ELR (cell line): Measurements from ENCODE around the gene TYW1.
"Not testable (repeated sequence)": the region's sequence is repeated elsewhere in the genome, so short reads cannot be mapped to it uniquely, and the experiment has no call there.

Experiments used
- DNase-seq: peaks from one replicate; pipeline ENCODE4 v3.0.0-alpha.2; 2015; ENCODE audit warnings: low read depth

TYW1 gene

GRCh38 chr7:67134912-67135311 lies 138.3 kb downstream of the TYW1 start:
- DNase-seq, result not testable (repeated sequence)

DNA sequence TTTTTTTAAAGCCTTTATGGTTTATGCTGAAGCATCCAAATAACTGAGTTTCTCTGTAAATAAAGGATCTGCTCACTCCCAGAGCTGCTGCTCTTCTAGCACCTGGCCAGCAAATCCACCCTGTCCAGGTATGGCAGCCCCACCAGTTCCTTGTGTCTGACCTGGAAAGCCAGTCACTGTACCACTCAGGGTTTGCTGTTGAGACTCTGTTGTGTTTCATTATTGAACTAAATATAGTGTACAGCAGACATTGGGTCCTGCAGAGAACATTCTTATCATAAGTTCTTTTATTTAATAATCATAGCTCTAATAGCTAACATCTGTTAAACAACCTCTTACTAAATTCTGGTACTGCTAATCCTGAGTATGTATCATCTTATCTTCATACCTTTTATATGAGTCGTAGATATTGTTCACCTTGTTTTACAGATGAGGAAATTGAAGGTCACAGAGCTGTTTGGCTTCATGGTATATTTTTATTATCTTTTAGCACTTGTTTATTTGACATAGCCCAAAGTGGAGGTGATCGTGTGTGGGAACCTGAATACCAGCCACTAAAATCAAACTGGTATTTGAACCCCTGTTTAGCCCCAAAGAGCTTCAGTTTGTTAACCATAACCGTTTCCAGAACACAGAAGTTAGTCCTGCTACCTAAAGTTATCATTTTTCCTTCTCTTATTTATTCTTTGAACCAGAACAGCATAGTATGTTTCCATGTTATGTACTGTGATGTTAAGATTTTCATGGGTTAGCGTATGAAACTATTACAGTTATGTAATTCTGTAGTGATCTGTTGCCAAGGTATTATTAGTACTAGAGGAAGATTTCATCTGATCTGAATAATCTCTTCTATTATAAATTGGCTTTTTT lies 139.2 kb downstream of the TYW1 start:
- DNase-seq, result peak; percentile 25

DNA sequence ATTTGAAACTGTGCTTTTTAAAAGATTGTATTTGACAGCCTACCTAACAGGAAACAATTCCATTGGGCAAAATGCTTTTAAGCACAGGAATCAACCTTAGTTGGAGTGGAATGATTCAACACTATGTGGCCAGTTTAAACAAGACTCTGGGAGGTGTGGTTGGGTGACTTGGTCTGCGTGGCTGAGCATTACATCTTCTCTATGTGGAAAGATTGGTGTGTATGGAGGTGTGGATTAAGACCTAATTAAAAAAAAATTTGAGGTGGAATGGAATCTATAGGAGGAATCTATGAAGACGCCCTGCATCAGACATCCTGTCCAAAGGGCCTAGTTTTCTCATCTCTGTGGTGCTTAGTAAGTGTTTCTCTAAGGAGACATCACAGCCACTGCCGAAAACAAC lies 140.9 kb downstream of the TYW1 start:
- DNase-seq, result peak; percentile 16

GRCh38 chr7:67139876-67140275 lies 143.2 kb downstream of the TYW1 start:
- not testable (repeated sequence) for DNase-seq

- not testable (repeated sequence) for DNase-seq
Measured at GRCh38 chr7:67141001-67141400, 144.4 kb downstream of the TYW1 start.

- DNase-seq, result not testable (repeated sequence)
Measured at GRCh38 chr7:67143091-67143786, 146.6 kb downstream of the TYW1 start.

DNA sequence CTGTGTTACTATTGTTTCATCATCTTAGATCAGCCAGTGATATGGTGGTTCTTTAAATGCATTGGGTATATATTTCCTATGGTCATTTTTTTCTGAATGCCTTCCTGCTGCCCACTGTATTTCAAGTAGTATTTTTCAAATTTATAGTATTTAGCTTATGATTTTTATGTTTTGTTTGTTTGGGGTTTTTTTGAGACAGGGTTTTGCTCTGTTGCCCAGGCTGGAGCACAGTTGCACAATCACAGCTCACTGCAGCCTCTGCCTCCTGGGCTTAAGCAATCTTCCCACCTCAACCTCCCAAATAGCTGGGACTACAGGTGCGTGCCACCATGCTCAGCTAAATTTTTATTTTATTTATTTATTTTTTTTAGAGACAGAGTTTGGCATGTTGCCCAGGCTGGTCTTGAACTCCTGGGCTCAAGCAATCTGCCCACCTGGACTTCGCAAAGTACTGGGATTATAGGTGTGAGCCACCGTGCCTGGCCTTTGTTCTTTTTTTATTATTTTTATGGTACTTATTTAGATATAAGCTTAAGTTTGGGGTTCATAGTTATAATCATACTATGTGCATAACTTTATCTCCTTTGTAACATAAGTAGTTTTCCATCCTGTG lies 149.1 kb downstream of the TYW1 start:
- not testable (repeated sequence) for DNase-seq

GRCh38 chr7:67149131-67149530 lies 152.5 kb downstream of the TYW1 start:
- not testable (repeated sequence) for DNase-seq

GRCh38 chr7:67154374-67154773 lies 157.7 kb downstream of the TYW1 start:
- DNase-seq, result not testable (repeated sequence)

- DNase-seq, result not testable (repeated sequence)
Measured at GRCh38 chr7:67156064-67156463, 159.4 kb downstream of the TYW1 start.

GRCh38 chr7:67163285-67163684 lies 166.7 kb downstream of the TYW1 start:
- not testable (repeated sequence) for DNase-seq

GRCh38 chr7:67171151-67171550 lies 174.5 kb downstream of the TYW1 start:
- not testable (repeated sequence) for DNase-seq

DNA sequence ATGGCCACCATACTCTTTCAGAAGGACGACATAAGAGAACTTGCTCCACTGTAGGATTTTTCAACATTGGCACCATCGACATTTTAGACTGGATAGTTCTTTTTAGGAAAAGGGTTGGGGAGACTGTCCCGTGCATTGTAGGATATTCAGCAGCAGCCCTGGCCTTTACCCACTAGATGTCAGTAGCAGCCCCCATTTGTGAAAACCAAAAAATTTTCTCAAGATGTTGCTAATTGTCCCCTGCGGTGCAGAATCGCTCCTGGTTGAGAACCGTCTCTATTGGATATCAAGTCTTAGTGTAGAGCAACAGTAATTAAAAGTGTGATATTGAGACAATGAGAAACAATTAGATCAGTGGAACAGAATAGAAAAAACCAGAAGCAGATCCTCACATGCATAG lies 180.1 kb downstream of the TYW1 start:
- peak; percentile 4 for DNase-seq

DNA sequence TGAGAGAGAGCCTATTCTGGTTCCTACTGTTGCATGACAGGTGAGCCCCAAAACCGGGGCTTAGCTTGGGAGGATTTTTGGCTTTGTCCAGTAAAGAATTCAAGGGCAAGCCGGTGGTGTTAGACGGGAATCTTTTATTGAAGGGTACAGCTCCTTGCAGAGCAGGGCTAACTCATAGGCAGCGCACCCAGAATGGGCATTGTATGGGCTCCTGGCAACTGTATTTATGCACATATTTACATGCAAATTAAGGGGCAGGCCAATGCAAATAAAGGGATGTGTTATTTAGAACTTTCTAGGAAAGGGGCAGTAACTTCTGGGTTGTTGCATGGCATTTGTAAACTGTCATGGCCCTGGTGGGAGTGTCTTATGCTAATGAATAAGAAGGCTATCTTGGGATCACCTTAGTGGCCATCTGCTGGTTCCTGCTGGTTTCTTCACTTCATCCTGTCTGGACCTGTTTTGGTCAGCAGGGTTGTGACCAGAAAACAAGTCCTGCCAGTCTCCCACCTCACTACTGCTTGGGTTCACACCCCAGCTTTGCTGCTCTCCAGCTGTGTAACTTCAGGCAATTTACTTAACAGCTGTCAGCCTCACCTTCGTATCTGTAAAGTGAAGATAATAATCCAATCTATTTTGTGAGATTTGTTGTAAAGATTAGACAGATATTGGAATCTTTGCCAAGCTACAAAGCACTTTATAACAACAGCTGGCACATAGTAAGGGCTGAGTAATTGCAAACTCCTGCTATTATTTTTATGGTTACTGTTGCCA lies 182.5 kb downstream of the TYW1 start:
- DNase-seq, result peak; percentile 2

DNA sequence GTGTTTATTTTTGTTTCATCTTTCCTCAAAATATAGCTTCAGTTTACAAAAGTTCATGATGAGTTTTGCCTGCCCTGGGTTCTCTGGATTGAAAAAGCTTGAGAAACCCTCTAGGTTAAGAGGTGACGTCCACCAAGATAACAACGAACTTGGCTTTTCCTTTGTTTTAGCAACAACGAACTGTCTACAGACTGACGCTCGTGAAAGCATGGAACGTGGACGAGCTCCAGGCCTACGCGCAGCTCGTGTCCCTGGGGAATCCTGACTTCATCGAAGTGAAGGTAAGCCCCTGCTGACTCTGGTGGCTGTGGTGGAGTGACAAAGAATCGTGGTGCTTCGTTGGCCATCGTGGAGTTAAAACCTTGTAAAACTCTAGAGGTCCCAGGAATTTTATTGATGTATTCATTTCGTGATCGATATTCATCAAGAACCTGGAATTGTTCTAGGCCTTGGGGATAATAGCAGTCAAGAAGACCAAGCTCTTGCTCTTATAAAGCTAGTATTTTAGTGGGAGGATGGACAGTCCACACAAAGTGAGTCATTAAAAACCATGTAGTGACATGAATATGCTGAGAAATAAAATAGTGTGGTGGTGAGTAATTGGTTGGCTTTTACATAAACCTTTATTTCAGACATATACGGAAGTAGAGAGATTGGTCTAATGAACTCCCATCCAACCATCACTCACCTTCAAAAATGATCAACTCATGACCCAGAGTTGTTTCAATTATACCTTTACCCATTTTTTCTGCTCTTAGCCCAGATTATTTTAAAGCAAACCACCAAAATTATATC lies 186.5 kb downstream of the TYW1 start:
- DNase-seq, result peak; percentile 35

GRCh38 chr7:67184912-67185659 lies 188.5 kb downstream of the TYW1 start:
- DNase-seq, result not testable (repeated sequence)

- DNase-seq, result not testable (repeated sequence)
Measured at GRCh38 chr7:67185660-67186129, 189.1 kb downstream of the TYW1 start.

DNA sequence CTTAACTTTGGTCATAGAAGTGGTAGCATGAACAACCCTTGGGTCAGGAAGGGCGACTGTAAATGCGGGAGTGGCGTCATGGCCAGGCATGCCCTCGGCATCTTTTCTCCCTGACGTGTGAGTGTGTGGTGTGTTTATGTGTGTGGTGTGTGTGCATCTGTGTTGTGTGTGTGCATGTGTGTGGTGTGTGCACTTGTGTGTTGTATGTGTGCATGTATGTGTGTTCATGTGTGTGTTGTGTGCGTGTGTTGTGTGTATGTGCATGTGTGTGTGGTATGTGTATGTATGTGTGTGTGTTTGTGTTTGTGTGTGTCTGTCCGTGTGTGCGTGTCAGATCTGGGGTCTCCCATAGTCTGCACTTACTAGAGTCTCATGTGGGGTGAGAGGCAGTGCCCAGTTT lies 192.5 kb downstream of the TYW1 start:
- DNase-seq, result not testable (repeated sequence)

GRCh38 chr7:67189801-67190465 lies 193.3 kb downstream of the TYW1 start:
- DNase-seq, result not testable (repeated sequence)
